Forelimb muscle (tissue), 1 donor: ENCODE results near the gene TBX4. TPM values are rescaled to one million over a fixed set of nuclear protein-coding genes. Genes with fewer than 3 reads are reported as not detected.

Experiments used
- DNase-seq: peaks from one replicate; pipeline ENCODE4 v3.0.0-alpha.2; 2013; ENCODE audit warnings: low read depth
- polyA plus RNA-seq: library from polyadenylated mRNA; unstranded; fragments of 120-200 nt; gene quantifications from one replicate; pipeline ENCODE4 v1.2.1, GENCODE V29; 2013; ENCODE audit not compliant: insufficient read length

The TBX4 gene
- polyA plus RNA-seq, 1 donor, result 7.7 TPM

DNA sequence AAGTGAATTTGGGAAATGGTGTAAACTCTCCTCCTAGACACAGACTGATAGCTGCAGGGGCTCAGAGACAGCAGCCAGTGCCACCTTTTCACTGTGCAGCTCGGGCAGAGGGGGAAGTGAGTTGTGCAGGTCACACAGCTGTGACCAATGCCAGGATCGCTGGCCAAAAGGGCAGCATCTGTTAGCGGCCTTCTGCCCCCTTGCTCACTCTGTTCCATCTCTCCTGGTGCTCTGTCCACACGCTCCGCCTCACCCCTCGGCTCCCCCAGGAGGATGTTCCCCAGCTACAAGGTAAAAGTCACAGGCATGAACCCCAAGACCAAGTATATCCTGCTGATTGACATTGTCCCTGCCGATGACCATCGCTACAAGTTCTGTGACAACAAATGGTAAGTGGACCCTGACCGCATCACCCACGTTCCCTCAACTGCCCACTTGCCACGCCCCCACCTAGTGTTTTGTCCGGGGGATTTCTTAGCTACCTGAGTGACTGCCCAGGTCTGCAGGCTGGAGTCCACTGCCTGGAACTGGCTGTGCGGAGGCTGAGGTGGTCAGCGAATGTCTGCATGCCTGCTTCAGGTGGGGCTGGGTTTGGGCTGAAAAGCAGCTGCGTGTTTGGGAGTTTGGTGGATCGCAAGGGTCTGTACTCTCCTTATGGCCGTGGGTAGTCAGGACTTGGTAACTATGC lies 13.5 kb downstream of the TBX4 start:
- no peak for DNase-seq

DNA sequence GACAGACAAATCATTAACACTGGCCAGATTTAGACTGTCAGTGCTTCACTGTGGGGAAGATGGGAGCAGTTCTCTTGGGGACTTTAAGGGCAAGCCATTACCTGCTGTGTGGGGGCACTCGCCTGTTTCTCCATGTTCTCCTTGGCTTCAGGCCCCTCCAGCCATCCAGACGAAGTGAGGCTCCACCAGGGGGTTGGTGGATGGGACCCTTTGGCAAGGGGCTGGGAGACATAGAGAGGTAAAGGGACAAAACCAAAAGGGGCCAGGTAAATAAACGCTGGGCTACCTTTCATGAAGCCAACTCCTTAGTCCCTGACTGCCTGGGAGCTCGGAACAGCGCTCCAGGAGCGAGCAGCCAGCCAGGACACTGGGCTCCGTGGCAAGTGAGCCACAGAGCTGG lies 14.0 kb downstream of the TBX4 start:
- no peak for DNase-seq

DNA sequence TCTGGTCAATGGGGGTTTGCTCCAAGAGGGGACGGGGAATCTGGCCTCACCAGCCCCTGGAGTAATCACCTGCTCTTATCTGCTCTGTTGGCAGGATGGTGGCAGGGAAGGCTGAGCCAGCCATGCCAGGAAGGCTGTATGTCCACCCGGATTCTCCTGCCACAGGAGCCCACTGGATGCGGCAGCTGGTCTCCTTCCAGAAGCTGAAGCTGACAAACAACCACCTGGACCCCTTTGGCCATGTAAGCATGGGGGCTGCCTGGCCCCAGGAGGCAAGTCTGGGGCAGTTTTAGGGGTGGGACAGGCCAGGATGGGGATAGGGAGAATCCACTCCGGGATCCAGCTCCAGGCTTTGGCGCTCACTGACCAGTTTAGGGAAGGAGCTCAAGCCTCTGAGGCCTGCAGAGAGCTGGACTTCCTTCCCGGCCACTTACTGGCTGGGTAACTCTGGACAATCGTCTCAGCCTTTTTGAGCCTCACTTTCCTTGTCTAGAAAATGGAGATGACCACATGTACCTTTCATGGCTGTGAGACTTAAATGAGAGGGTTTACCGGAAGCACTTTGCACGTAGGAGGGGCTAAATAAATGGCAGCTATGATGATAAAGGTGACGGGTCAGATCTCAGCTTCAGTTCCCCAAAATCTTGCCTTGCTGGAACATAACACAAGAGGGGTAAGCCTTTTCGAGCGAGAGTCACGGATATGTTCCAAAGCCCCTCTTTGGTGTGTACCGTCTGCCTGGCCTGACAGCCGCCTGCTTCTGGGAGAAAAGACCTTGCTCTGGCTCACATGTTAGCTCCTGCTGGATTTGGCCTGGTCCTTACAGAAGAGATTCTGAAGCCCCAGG lies 15.4 kb downstream of the TBX4 start:
- DNase-seq, result no peak

DNA sequence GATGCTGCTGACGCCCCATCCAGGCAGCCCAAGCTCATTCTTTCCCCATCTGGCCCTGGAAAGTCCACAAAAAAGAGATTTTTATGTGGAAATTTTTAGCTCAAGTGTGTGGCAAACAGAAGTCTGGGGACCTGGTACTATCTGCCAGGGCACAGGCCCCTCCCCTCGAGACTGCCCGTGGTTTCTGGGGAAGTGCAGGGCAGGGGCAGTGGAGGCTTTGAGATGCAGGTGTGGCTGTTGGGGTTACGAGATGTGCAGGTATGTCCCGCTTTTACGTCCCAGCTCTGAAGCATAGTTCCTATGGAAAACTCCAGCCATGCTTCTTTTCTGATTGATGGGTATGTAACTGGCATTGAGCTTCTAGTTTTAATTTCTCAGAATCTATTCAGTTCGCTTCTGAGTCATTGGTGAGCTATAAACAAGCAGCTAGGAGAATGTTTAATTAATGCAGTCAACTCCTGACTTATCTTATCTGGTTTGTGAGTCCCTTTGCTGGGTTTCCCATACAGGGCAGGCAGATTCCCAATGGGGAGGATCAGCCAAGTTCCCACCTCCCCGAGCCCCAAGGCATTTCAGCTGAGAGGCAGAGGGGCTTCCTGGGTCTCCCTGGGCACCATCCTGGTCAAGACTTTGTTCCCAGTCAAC lies 16.2 kb downstream of the TBX4 start:
- DNase-seq, result no peak

DNA sequence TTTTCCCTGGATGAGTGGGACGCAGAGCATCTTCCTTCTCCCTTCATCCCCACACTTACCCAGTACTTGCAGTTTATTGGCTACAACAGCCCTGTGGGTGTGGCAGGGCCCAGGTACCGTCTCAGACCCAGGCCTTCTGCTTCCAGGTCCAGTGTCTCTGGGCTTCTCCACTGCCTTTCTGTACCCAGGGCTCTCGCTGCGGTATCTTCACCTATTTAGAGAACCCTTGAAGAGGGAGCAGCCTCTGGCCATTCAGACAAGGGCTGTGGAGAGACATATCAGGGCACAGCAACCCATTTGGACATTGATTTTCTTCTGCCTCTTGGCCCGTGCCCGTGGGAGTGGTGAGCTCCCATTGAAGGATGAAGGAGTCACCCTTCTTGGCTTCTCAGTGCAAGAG lies 17.3 kb downstream of the TBX4 start:
- DNase-seq, result no peak

GRCh38 chr17:61469949-61470348 lies 17.7 kb downstream of the TBX4 start:
- DNase-seq, result no peak

GRCh38 chr17:61470530-61471136 lies 18.4 kb downstream of the TBX4 start:
- no peak for DNase-seq

DNA sequence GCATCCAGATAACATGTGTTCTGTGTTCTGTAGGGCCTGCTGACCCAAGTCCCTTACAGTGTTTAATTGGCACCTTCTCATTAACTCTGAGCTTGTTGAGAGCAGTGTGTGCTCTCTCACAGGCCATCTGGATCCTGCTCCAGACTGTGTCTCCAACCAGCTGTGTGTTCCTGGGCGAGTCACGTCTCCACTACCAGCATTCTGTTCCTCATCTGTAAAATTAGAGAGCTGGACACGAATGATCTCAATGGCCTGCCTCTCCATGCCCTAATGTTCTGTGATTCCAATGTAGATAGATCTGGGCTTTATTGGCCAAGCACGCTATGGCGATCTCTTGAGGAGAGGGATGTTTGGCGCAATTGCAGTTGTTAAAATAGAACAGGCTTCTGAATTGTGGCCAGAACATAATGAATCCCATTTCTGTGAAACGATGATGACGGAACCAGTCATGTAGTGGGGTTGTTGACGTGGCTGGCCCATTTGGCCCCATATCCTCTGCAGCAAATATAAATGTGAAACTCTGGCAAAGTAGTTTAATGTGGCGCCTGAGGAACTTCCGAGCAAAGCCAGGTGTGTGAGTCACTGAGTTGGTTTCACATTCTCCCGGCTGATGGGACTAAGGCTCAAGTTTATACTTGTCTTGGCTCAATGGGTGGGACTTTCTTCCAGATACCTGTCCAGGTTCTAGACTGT lies 22.2 kb downstream of the TBX4 start:
- no peak for DNase-seq

DNA sequence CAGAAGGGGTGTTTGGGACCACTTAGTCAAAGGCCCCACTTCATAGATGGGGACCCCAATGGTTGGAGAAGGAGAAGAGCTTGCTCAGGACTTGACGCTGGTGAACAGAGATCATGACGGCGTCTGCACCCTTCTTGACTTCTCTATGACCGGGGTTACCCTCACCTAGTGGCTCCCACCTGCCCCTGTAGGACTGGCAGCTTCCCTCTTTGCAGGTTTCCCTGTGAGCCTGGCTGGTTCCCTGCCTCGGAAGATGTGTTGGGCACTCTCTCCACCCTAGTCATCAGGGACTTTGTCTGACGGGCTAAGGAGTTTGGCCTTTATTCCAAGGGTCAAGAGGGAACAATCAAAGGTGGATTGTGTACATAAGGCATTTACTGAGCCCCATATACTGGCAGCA lies 22.7 kb downstream of the TBX4 start:
- no peak for DNase-seq

DNA sequence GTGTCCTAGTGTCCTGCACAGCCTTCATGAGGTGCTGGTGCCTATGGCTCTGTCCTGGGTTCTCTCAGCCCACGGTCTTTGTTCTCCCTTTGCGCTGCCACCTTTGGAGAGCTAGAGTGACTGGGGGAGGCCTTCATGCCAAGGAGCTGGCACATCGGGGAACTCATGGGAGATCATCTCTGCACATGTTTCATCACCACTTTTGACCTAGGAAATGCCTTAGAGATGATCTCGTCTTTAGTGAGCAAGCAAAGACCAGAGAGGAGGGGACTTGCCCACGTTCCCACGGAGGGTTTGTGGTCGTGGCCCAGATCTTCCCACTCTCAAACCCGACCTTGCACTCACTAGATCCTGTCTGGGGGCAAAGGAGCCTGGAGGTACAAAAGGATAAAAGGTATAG lies 23.5 kb downstream of the TBX4 start:
- no peak for DNase-seq

DNA sequence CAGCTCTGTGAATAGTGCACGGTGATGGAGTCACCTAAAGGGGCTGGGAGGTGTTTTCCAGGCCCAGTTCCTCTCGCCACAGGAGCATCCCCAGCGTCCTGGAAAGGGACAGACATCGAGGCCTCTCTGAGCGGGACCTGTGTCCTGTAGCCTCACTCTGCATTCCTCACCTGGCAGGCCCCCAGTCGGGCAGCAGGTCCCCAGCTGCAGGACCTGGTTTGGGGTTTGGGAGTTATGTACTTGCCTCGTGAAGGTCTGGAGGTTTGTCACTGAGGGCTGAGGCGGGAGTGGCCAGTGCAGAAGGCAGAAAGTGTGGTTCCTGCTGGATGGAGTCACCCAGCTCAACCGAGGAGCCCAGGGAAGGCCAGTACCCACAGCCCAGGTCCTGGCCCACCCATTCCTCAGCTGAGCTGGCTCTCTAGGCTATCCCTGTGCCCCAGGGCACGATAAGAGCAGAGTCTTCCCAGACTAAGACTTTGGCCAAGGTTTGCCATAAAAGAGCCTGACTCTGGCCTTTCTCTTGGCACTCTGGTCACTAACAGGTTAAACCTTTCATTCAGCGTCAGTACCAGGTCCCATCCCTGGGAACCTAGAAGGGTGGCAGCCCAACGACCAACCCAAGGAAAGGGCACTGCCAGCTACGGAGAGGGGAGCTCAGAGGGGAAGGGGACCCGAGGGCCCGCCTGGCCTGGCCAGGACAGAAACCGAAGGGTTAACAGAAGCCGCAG lies 24.4 kb downstream of the TBX4 start:
- no peak for DNase-seq

- DNase-seq, result no peak
Observed at GRCh38 chr17:61477204-61477834, 25.1 kb downstream of the TBX4 start.

- DNase-seq, result no peak
Observed at GRCh38 chr17:61478026-61478789, 26.0 kb downstream of the TBX4 start.

DNA sequence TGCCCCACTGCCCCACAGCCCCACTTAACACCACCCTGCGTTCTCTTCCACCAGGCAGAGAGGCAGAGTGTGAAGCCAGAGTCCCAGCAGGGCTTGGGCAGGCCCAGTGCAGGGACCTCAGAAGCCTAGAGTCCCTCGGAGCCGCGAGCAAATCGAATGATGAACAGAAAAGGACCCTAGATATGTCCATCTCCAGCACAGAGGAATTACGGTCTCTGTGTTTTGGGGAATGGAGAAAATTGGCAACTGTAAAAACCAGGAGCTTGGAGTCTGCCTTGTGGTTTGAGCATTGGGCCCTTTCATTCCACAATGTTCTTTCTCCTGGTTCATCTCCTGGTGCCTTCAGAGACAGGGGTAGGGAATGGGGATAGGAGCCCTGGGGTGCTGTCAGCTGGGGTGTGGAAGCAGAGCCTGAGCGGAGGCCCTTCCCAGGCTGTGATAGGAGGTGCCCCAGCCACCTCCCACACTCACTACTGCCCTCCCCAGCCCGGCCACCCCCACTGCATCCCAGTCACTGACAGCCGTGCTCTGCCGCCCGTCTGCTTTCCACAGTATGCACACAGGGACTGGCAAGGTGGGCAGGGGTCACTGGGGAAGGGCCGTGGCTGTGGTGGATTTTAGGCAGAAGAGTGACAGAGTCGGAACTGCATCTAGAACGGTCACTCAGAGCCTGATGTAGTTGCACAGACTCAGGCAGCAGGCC lies 26.7 kb downstream of the TBX4 start:
- DNase-seq, result no peak

GRCh38 chr17:61479493-61480413 lies 27.5 kb downstream of the TBX4 start:
- no peak for DNase-seq

DNA sequence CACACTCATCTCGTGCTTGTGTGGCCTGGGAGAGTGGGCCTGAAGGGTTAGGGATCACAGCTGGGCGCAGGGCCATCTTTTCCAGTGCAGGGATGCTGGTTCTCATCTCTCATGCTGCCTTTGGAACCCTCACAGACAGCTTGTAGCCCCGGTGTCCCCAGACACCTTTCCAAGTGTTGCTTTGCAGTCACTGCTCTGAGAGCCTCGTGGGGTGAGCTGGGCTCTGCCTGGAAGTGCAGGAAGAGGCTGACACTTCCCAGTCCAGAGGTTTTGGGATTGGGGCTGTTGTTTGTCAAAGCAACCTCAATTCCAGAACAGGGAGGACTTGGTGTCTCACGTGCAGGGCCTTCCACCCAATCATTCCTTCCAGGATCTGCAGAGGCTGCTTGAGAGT lies 28.2 kb downstream of the TBX4 start:
- no peak for DNase-seq

GRCh38 chr17:61481421-61481820 lies 29.2 kb downstream of the TBX4 start:
- no peak for DNase-seq

- DNase-seq, result no peak
Observed at GRCh38 chr17:61482467-61482866, 30.2 kb downstream of the TBX4 start.
